GM12872 (cell line): ENCODE data around the gene PCARE.

Source experiments
- CTCF ChIP-seq: IDR thresholded peaks from 3 replicates; pipeline ENCODE4 v1.5.1; 2011; ENCODE audit warnings: low read depth, mild to moderate bottlenecking, low read length, moderate library complexity; ENCODE audit not compliant: insufficient read depth

PCARE gene

GRCh38 chr2:29074411-29074810, at the start of gene PCARE:
Gene PCARE, minus strand, starts transcription at chr2:29074523. Its CDS starts 262 bp downstream, at chr2:29074261.
- TF ChIP-seq CTCF, result no peak

- TF ChIP-seq CTCF, result no peak
These were observed 49.5 kb upstream of the PCARE start for GRCh38 chr2:29123617-29124349.

GRCh38 chr2:29120846-29121245, 46.5 kb upstream of the PCARE start:
- TF ChIP-seq CTCF, result no peak

- TF ChIP-seq CTCF, result no peak
These were observed 44.9 kb upstream of the PCARE start for GRCh38 chr2:29119211-29119610.

GRCh38 chr2:29117636-29118303, 43.4 kb upstream of the PCARE start:
- no peak for TF ChIP-seq CTCF

- no peak for TF ChIP-seq CTCF
These were observed 41.8 kb upstream of the PCARE start for GRCh38 chr2:29115797-29116781.
